ENCODE measurements around the gene AP1B1. TPM values are rescaled to one million over a fixed set of nuclear protein-coding genes. Genes with fewer than 3 reads are reported as not detected.
A peak's percentile ranks its signal among the peaks of the same experiment; 100 is the strongest.

The AP1B1 gene
- total and polyA plus RNA-seq, 2 of the 13 experiments (the other 11 are each of a cell fraction or from before 2014, with no cell fraction given), result 26.6 to 29.7 TPM

- TF ChIP-seq TMF1 (CRISPR knock-in tag; IDR thresholded peaks at IDR 0.05; ENCODE audit: low read depth), result no peak
- TF ChIP-seq KDM3A (CRISPR knock-in tag; IDR thresholded peaks at IDR 0.05; ENCODE audit: low read depth), result no peak
- no peak for TF ChIP-seq NFATC3 (CRISPR knock-in tag; IDR thresholded peaks at IDR 0.05)
- peak; percentile 17; the same call in 1 of the 2 replicates for TF ChIP-seq ZFY (CRISPR knock-in tag; IDR thresholded peaks at IDR 0.05)
- peak; percentile 46 for TF ChIP-seq CTCF (CRISPR knock-in tag; IDR thresholded peaks at IDR 0.05)
- TF ChIP-seq ZNF768 (CRISPR knock-in tag; IDR thresholded peaks at IDR 0.05), result peak; percentile 33; the same call in 1 of the 2 replicates
Observed at GRCh38 chr22:29313126-29313575, 75.2 kb downstream of the AP1B1 start (continued).

GRCh38 chr22:29312218-29313125, 75.9 kb downstream of the AP1B1 start:
- Histone ChIP-seq H3K4me2 (ENCODE audit: low read depth, low read length) (no peak overlapping the region), H3K9me3 (ENCODE audit: low read length) (no peaks in the 10 kb centered on the region), H2AFZ (ENCODE audit: low read length) (no peak overlapping the region), H3K36me3 (replicated peaks in 1 of 2; ENCODE audit: control insufficient read depth in 1 of 2, insufficient read depth in 2 of 2, low read length in 2 of 2) (no peaks in the 10 kb centered on the region), H3K79me2 (ENCODE audit: insufficient read depth, low read length) (no peaks in the 10 kb centered on the region), H3K4me1 (ENCODE audit: insufficient read depth, low read length) (peaks cover 55% of the 10 kb centered on the region), H3K27ac (ENCODE audit: extremely low read length, insufficient read depth, low read length) (no peak overlapping the region), H4K20me1 (ENCODE audit: insufficient read depth, low read length) (no peaks in the 10 kb centered on the region; the same call in 1 of the 2 replicates), H3K9ac (ENCODE audit: insufficient read depth, low read depth, low read length) (no peak overlapping the region), H3K27me3 (ENCODE audit: control insufficient read depth in 1 of 2, insufficient read depth in 2 of 2, low read length in 2 of 2) (peaks cover 7 to 41% of the 10 kb centered on the region in 2 experiments), H3K4me3 (replicated peaks in 1 of 3; ENCODE audit: insufficient read depth in 1 of 3, low read depth in 2 of 3, low read length in 3 of 3) (no peak overlapping the region)
- DNase-seq (ENCODE audit: low spot score), result no peak
- FAIRE-seq, result no peak
- BruUV-seq (replicated peaks), result no TSS peak
- in situ Hi-C loops (cut with HindIII; ENCODE audit: extremely low pct_ligation_motif_present, low pct_unique_long_range_greater_than_20kb), result no loop called here
- ChIA-PET CTCF (ENCODE audit: low intra/inter-chr PET ratio, low total read pairs) (no interaction called here), POLR2A (no interaction called here)
- 88% methylated on average over 15 of the region's 25 CpGs for WGBS (ENCODE audit: low lambda C conversion rate)
- TF ChIP-seq SIX1 (CRISPR knock-in tag; IDR thresholded peaks at IDR 0.05; ENCODE audit: borderline replicate concordance), result no peak
- no peak for TF ChIP-seq ZNF607 (CRISPR knock-in tag; IDR thresholded peaks at IDR 0.05; ENCODE audit: borderline replicate concordance)
- TF ChIP-seq ZNF431 (CRISPR knock-in tag; IDR thresholded peaks at IDR 0.05; ENCODE audit: borderline replicate concordance, low read depth), result no peak
- TF ChIP-seq FOXM1 (CRISPR knock-in tag; IDR thresholded peaks at IDR 0.05), result no peak
- no peak for TF ChIP-seq IRF2 (CRISPR knock-in tag; IDR thresholded peaks at IDR 0.05)
- no peak for ATAC-seq
- intact Hi-C loops (cut with micrococcal nuclease; ENCODE audit: unreplicated experiment), result no loop called here

Data from HepG2 (cell line).